PC-9 (cell line): ENCODE measurements around the gene MCEMP1.

Source experiments
- CTCF ChIP-seq: fragments of 200-600 bp; sonication (generic); conservative IDR thresholded peaks from 2 replicates; pipeline ENCODE4 v1.6.1; 2017; ENCODE audit warnings: mixed run types, antibody characterized with exemption, mild to moderate bottlenecking, moderate library complexity
- EZH2 ChIP-seq: fragments of 200-600 bp; sonication (generic); IDR thresholded peaks from 2 replicates; pipeline ENCODE4 v1.8.0; 2017; ENCODE audit warnings: antibody characterized with exemption, low read depth

GRCh38 chr19:7644550-7644877 is 32.4 kb upstream of the MCEMP1 start:
- no peak for TF ChIP-seq CTCF
- no peak for TF ChIP-seq EZH2
